Peyer's patch (tissue), 4 donors: Measurements from ENCODE around the gene KLF11. TPM values are rescaled to one million over a fixed set of nuclear protein-coding genes. Genes with fewer than 3 reads are reported as not detected.

Experiments
- DNase-seq, 3 donors: peaks; one replicate each; pipeline ENCODE4 v3.0.0-alpha.2; 2017 to 2019
- H3K27ac ChIP-seq, 4 donors: fragments of 200-600 bp; sonication (generic); one replicate each; pipeline ENCODE4 v1.5.1; 2016 to 2019
- H3K27me3 ChIP-seq, 2 donors: fragments of 200-600 bp; sonication (generic); one replicate each; pipeline ENCODE4 v1.5.1; 2019
- H3K36me3 ChIP-seq, 3 donors: fragments of 200-600 bp; sonication (generic); one replicate each; pipeline ENCODE4 v1.5.1; 2016 to 2019
- H3K4me1 ChIP-seq, 4 donors: fragments of 200-600 bp; sonication (generic); one replicate each; pipeline ENCODE4 v1.5.1; 2016 to 2019
- H3K4me3 ChIP-seq, 4 donors: fragments of 200-600 bp; sonication (generic); 1 replicate in 3 of 4; 2 replicates in 1 of 4; pipeline ENCODE4 v1.5.1; 2016 to 2019; ENCODE audit warnings: mild to moderate bottlenecking in 1 of 4
- H3K9me3 ChIP-seq, 4 donors: fragments of 200-600 bp; sonication (generic); one replicate each; pipeline ENCODE4 v1.5.1; 2016 to 2019; ENCODE audit warnings: mild to moderate bottlenecking in 1 of 4
- POLR2A ChIP-seq, 2 donors: fragments of 450-650 bp; IDR thresholded peaks; one replicate each; pipeline ENCODE4 v1.5.1; 2017; ENCODE audit warnings: antibody characterized with exemption in 2 of 2, mild to moderate bottlenecking in 2 of 2, moderate library complexity in 2 of 2
- total RNA-seq, 4 donors: library from RNA; depleted of rRNA; stranded (reverse); fragments of >200 nt; gene quantifications; one replicate each; pipeline ENCODE4 v1.1.0, GENCODE V29; 2016
- TF ChIP-seq, protein P1 (sequence below), 6 experiments: fragments of 450-650 bp in 4 of 6; fragments of 200-600 bp in 2 of 6; sonication (generic) in 1 of 6; IDR thresholded peaks; one replicate each; pipeline ENCODE4 v1.5.1; 2017 to 2019; ENCODE audit warnings: antibody characterized with exemption in 6 of 6, mild to moderate bottlenecking in 3 of 6, moderate library complexity in 1 of 6

Gene KLF11
- total RNA-seq, 4 donors from 2014 or later, result 4.0 to 17.3 (median 11.5) TPM

DNA sequence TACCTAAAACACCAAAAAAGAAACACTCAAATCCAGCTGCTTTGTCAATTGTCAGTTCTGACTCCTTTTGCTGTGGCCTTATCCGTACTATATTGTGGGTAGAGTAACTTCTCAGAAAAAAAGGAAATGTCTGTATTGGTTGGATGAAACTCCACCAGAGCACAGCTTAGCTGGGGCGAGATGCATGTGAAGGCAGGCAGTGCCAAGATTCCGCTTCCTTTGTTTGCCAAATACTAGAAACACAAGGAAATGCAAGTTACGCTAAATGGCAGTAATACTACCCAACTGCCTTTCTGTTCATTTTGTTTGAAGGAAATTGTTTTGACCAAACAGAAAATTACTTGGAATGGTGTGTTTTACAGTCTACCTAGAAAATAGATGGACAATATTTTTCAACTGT, 10.0 kb downstream of the KLF11 start:
- DNase-seq, result no peak
- no peaks in the 10 kb centered on the region for H3K27me3 ChIP-seq
- no peak overlapping the region for H3K4me3 ChIP-seq
- H3K9me3 ChIP-seq, result no peaks in the 10 kb centered on the region
- peaks cover 0 to 28% (median 5%) of the 10 kb centered on the region in 4 donors for H3K4me1 ChIP-seq
- H3K36me3 ChIP-seq, result peaks cover 0 to 33% (median 0%) of the 10 kb centered on the region in 3 donors
- no peak for TF ChIP-seq POLR2A (IDR thresholded peaks at IDR 0.05)
- TF ChIP-seq, protein P1, sequence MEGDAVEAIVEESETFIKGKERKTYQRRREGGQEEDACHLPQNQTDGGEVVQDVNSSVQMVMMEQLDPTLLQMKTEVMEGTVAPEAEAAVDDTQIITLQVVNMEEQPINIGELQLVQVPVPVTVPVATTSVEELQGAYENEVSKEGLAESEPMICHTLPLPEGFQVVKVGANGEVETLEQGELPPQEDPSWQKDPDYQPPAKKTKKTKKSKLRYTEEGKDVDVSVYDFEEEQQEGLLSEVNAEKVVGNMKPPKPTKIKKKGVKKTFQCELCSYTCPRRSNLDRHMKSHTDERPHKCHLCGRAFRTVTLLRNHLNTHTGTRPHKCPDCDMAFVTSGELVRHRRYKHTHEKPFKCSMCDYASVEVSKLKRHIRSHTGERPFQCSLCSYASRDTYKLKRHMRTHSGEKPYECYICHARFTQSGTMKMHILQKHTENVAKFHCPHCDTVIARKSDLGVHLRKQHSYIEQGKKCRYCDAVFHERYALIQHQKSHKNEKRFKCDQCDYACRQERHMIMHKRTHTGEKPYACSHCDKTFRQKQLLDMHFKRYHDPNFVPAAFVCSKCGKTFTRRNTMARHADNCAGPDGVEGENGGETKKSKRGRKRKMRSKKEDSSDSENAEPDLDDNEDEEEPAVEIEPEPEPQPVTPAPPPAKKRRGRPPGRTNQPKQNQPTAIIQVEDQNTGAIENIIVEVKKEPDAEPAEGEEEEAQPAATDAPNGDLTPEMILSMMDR (IDR thresholded peaks at IDR 0.05), result no peak
- H3K27ac ChIP-seq, result peak overlapping the region in 1 of 4 donors; percentile 2

DNA sequence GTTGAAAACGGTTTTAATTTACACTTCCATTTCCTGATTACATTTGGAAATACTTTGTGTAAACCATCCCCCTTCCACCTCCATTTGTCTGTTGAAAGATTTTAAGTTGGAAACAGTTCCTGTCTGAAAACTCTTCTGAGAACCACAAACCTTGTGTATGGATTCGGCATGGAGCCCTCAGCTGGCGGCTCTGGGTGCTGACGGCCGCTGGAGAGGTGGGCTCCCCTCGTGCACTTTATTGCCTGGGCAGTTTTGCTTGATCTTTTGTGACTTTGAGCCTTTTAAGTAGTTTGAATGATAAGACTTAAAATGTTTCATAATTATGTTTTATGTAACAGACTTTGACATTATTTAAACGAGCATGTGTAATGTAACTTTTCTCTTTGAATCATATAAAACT, 11.1 kb downstream of the KLF11 start:
- Histone ChIP-seq H3K4me3 (no peak overlapping the region), H3K36me3 (peaks cover 0 to 31% (median 0%) of the 10 kb centered on the region in 3 donors), H3K27me3 (no peaks in the 10 kb centered on the region), H3K27ac (no peak overlapping the region), H3K9me3 (no peaks in the 10 kb centered on the region), H3K4me1 (peaks cover 0 to 20% (median 5%) of the 10 kb centered on the region in 4 donors)
- no peak for TF ChIP-seq POLR2A (IDR thresholded peaks at IDR 0.05)
- TF ChIP-seq, protein P1 (IDR thresholded peaks at IDR 0.05), result no peak
- no peak for DNase-seq

DNA sequence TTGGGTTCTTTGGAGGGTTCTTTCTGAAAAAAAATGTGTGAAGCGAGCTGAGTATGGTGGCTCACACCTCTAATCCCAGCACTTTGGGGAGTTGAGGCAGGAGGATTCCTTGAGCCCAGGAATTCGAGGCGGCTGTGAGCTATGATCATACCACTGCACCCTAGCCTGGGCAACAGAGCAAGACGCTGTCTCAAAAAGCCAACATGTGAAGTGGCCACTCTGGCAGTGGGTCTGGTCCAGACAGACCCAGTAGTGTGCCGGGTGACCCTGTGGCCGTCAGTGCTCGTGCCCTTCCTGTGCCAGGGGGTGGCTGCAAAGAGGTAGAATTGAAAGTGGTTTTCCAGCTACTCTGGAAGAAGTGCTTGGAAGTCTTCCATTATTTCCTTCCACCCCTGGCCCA, 11.6 kb downstream of the KLF11 start:
- Histone ChIP-seq H3K9me3 (no peaks in the 10 kb centered on the region), H3K36me3 (peaks cover 0 to 31% (median 0%) of the 10 kb centered on the region in 3 donors), H3K4me1 (peaks cover 0 to 16% (median 5%) of the 10 kb centered on the region in 4 donors), H3K27me3 (no peaks in the 10 kb centered on the region), H3K27ac (no peak overlapping the region), H3K4me3 (no peak overlapping the region)
- DNase-seq, result no peak
- TF ChIP-seq, protein P1 (IDR thresholded peaks at IDR 0.05), result no peak
- TF ChIP-seq POLR2A (IDR thresholded peaks at IDR 0.05), result no peak

DNA sequence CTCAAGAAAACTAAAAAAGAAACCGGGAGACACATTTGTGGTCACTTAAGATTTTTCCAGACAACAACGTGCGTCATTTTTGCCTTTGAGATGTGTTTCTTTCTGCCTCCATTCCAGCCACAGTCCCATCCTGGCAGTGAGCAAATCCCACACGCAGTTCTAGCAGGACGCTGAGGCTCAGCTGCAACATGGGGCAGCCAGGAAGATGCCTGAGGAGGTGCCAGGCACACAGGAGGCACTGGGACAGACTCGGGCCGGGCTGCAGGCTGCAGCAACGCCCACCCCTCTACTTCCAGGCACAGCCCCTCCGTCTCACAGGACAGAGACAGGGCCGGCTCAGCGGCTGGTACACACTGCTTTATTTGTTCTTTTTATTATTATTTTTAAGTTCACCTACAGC, 13.1 kb downstream of the KLF11 start:
- Histone ChIP-seq H3K4me3 (no peak overlapping the region), H3K27me3 (no peaks in the 10 kb centered on the region), H3K27ac (no peak overlapping the region), H3K36me3 (peaks cover 0 to 30% (median 0%) of the 10 kb centered on the region in 3 donors), H3K4me1 (peaks cover 0 to 16% (median 5%) of the 10 kb centered on the region in 4 donors), H3K9me3 (no peaks in the 10 kb centered on the region)
- TF ChIP-seq, protein P1 (IDR thresholded peaks at IDR 0.05), result no peak
- no peak for TF ChIP-seq POLR2A (IDR thresholded peaks at IDR 0.05)
- DNase-seq, result no peak

DNA sequence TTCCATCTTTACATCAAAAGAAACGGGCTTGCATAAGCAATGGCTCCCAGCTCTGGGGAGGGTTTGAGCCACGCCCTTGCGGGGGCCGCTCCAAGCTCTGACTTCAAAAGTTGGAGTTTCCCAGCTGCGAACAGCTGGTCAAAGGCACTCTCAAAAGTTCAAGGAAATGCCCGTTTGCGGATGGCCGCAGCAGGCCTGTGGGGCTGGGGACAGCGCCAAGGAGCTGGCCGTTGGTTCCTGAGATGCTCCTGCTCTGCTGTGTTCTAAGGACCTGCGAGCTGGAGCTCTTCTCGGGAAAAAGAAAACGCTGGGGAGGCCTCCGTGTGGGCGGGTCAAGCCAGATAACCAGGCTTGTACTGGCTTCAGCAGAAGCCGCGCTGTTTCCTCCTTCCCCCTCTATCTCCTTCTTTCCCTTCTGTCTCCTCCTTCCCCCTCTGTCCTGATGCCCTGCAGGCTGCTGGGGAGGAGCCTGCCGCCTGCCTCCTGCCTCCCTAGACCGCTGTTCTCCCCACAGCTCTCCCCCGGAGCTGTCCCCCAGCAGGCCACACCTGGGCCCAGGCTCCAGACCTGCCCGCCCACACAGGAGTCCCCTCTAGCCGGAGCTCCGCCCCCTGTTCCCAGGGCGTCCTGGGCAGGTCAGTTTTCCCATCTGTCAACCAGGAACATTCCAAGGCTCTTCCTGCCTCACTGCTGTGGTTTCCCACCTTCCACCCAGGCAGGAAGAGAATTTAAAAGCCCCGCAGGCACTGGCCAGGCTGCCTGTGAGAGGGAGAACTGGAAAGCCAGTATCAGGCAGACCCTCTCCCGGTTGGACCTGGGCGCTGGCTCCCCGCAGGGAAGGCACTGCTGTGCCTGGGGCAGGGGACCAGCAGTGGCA, 14.1 kb downstream of the KLF11 start:
- Histone ChIP-seq H3K4me3 (peak overlapping the region in 2 of 4 donors; percentile 21 to 23), H3K4me1 (peaks cover 0 to 16% (median 5%) of the 10 kb centered on the region in 4 donors), H3K9me3 (no peaks in the 10 kb centered on the region), H3K27me3 (no peaks in the 10 kb centered on the region), H3K27ac (peak overlapping the region; percentile 22 to 70 (median 58)), H3K36me3 (peaks cover 0 to 19% (median 0%) of the 10 kb centered on the region in 3 donors)
- DNase-seq, result peak in 1 of 3 donors; percentile 70
- TF ChIP-seq, protein P1 (IDR thresholded peaks at IDR 0.05), result no peak
